ENCODE data around the gene LMX1B.

LMX1B gene

DNA sequence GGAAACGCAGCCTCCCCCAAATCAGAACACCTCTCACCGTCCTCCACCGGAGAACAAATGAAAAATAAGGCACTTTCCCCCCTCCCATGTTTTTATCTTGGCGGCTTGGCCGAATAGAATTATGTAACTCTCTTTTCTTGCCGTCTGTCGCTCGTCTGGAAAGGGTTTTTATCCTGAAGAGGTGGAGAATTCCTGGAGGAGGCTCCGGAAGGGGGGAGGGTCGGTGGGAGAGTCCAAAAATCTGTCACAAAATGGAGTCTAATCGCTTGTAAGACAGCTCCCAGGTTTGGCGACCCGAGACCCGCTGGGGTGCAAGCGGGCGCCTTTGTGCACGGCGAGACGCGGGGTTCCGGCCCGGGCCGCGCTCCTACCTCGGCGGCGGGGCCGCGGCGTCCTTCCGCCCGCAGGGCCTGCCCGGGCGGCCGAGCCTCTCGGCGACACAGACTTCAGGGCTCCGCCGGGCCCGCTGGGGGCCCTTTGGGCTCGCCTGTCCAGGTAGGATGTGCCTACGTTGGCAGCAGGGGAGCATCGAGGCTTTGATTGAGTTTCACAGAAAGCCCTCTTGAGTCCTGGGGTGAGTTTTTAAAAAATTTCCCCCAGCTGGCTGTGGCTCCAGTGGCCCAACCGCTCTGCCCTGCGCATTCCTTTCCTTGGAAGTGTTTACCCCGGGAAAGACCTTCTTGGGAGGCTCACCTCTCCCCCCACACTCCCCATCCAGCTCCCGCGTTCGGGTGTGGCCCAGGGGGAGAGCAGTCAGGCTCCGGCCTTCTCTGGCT lies 5.0 kb downstream of the LMX1B start:
- no peak for DNase-seq

DNA sequence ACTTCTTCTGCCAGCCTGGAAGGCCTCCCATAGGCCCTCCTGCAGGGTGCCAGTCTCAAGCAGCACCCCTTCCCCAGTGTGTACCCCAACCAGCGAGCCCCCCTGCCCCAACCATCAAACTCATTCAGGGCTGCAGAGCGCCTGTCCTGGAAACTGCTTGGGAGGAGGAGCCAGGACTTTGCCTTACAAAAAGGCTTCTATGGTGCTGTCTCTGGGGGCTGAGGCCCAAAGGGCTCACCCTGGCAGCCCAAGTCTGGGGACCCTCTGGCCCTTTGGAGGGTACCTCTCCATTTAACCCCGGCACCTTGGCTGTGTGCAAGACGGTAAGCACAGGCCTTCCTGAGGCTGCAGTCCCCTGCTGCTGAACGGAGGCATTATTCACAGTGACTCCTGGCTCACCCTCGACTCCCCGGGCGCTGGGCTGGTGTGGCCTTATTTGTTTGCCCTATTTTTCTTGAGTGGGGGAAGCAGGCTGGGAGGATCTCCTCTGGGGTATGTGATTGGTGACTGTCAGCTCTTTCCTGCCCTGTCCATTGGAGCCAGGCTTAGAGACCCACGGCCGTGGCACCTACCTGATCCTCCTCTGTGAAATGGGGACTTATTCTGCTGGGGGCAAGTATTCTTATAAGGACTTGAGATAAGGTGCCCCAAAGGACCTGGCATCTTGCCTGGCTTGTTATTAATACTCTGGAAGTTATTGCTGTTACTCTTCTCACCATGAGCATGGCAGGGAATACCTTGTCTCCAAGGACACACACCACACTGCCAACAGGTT lies 5.8 kb downstream of the LMX1B start:
- no peak for DNase-seq

DNA sequence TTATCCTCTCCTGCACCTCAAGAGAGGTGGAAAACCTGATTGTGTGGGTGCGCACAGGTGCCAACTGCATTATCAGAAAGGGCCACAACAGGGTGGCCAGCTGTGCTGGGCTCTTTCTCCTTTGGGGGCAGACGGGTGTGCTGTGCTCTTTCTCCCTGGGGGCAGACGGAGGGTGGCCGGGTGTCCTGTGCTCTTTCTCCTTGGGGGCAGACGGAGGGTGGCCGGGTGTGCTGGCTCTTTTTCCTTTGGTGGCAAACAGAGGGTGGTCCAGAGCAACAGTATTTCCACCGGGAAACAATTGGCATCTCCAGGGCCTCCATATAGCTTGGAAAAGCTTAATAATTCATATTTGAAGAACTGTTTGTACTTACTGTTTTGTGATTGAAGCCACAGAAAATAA lies 6.8 kb downstream of the LMX1B start:
- no peak for DNase-seq

DNA sequence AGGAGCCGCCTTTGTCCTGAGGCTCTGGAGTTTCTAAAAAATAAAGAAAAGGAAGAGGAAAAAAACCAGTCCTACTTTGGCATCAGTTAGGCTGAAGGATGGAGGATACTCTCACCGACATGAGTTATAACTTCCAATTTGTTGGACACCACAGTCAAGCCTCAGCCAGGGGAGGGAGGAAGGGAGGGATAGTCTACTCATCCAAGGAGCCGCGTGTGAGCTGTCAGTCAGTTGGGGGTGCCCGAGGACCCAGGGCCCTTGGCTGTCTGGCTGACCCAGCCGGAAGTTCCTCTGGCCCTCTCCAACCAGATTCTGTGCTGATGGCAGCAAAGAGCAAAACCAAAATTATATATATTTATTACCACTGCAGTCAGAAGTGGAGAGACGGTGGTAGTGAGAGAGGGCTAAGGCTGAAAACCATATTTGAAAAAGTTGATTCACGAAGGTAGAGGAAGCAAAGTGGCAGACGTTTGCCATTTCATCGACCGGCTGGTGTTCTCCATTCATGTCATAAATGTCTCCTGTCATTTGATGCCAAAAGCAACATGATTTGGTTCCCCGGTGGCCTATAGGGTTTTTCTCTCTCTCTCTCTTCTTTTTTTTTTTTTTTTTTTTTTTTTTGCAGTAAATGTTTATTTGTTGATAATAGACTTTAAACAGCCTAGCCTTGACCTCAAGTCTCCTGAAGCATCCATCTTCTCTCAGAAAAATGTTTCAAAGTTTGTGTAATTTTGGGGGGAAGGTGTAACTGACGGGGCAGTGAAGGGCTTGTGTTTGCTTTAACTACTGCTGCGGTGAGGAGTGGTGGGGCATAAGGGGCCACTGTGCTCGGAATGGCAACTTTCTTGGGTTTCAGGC lies 7.6 kb downstream of the LMX1B start:
- DNase-seq: no peak

DNA sequence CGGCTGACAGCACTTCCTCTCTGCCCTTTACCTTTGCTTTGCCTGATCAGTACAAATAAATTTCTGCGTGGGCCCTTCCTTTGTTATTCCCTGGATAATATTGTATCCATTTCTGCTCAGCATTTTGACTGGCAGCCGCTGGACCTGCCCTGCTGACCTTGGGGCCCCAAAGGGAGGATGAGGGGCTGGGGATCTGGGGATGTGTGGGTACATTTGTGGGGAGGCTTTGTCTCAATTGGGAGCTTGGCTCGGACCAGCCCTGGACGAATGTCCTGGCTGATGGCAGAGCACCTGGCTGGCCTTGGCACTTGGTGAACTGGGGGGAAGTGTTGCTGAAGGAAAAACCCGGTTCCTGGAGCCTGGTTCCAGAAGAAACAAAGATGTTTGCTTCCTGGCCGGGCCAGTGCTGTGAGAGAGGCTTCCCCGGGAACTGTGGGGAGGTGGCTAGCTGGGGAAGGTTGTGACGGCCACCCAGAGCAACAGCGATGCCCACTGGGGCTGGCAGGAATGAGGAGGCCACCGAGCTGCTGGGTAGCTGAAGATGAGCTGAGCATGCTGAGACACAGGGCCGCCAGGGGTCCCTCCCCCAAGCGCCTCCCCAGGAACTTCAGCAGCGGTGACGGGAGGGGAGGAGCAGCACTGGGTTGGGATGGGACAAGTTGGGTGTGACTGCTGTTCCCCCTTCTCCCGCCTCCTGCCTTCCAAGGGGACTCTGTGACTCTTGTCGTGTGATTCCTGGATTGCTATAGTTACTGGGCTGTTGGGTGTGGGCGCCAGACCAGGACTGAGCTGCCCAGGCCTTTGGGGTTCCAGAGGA lies 8.4 kb downstream of the LMX1B start:
- DNase-seq: no peak

DNA sequence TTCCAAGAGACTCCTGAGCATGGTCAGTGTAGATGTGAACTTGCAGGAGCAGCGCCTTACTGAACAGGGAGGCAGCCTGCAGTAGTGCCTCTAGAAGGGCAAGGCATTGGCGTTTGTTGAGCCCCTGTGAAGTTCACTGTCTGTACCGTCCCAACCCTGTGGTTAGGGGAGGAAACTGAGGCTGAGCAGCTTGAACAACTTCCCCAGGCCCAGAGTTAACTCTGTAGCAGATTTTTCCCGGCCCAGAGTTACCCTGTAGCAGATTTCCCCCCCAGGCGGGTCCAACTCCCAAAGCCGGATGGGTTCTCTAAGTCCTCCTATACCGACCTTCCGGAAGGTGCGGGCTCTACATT lies 9.6 kb downstream of the LMX1B start:
- DNase-seq: no peak

DNA sequence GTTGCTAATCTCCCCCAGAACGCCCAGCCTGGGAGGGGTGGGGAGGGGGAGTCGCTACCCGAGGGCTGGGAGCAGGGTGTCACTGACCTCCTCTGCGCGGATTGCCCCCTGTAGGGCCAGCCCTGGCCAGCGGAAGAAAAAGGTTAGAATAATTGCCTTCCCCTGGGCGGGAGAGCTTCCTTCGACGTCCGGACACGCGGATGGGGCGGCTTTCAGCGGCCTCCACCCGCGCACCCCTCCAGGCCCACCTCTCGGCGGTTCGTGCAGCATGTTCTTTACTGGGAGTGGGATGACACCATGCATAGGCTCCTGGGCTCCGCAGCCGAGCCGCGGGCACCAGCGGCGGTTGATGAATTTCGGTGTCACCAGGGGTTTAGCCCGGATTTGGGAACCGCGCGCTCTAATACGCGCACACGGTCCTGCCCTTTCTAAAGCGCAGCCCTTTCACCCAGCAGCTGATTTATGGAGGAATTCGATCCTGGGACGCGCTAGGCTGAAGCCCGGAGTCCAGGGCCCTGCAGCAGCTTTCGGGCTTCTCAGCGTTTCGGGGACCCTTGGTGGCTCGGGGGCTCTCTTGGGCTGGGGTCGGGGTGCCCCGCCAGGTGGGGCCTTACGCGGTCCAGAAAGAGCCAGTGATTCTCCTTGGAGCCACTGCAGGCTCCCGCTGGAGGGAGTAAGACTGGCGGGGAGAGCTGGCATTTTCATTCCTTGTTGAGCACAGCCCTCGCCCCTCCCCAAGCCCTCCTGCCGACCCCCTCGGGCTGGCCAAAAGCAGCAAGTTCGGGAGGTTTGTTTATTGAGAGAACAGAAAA lies 10.1 kb downstream of the LMX1B start:
- no peak for DNase-seq

DNA sequence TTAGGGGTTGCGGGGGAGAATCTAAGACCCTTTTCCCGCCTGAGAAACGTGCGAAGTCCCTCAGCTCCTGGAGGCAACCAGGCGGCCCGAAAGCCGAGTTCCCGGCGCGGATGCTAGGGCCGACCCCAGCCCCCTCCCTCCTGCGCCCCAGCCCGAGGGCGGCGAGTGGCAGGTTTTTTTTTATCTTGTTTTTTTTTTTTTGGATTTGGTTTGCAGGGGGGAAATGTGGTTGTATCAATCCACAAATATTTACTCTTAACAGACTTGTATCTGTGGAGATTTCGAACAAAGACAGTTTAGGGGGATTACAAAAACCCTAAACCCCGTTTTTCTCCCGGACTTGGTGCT lies 10.7 kb downstream of the LMX1B start:
- DNase-seq: no peak

DNA sequence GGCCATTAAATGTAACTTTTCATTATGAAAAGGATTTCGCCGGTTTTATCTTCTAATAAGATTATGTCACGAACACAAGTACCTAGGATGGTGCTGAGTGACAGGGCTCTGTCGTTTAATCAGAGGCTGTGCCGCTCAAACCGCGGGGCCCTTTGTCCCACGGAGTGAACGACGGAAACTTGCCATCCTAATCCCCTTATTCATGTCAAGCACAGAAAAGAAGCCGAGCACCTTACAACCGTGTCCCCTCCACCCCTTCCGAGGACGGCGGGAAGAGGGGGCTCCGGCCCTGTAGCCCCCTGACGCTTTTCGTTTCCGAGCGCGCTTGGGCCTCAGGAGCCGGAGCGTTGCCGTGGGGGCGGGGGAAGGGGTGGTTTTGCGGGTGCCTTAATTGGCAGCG lies 11.2 kb downstream of the LMX1B start:
- DNase-seq: no peak

DNA sequence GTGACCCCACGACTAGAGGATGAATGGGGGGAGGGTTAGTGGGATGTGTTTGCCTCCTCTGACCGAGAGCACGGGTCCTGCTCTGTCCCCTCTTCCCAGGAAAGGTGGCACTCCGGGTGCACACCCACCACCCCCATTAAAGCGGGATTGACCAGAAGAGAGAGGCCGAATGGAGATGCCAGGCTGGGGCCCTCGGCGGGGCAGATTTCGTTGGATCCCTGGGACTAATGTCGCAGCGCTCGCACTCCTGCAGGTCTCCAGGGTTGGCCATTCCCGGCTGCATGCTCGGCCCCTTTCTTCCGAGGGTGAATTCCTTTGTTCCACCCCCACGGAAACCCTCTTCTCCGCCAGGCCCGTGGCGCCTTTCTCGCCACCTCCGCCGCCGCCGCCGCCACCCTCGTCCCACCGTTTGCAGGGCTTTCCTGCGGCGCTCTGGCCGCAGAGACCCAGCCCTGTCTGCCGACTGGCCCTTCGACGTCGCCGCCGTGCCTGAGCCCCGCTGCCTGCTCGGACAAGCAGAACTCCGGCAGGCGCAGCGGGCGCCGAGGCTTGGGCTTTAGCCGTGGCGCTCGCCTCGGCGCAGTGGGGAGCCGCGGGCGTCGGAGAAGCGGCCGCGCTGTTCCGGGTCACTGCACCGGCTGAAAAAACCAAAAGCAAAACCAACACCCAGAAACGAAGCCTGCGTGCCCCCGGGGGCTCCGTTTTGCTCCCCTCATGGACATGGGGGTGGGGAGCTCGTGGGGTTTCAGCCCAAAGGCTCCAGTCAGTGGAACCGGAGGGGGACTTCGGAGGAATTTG lies 11.8 kb downstream of the LMX1B start:
- peak; percentile 20 for DNase-seq

DNA sequence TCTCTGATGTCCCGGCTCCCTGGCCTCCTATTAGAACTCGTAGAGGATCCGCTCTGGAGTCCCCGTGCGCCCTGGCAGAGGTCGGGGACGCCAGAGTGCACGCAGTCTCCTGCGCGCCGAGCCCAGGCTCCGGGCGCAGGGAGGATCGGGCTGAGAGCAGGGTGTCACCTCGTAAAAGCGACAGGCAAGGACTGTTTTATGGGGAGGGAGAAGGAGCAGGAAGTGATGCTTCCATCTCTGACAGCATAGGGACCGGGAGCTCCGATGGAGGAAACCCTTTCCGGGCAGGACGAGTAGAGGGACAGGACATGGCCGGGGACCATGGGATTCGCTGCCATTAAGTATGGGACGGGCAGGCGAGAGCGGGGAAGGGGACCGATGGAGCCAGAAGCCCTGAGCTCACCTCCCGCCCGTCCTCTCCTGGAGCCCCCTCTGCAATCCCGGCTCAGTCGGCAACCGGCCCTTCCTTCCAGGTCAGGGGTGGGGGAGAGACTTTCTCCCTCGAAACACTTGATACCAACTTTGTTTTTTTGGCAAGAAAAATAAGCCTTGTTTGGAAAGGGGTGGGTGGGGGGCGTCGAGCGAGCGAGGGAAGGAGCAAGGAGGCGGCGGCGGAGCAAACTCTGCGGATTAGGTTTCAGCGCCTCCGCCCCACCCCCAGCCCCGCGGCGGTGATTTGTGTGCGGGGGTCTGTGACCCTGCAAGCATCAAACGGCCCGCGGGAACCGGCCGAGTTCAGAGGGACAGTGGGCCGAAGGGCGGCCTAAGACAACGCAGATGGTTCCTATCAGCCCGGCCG lies 12.6 kb downstream of the LMX1B start:
- DNase-seq: no peak

DNA sequence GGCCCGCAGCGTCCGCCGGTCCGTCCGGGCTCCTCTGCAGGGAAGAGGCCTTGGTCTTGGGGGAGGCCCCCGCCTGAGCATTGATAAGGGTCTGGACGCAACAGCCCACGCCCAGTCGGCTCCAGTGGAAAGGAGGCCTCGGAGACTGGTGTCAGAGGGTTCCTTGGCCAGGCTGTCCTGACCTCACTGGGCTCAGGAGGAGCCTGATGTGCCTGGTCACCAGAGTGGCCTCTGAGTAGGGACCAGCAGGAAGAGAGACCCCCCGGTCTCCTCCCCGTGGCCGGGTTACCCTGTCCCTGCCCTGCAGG lies 13.2 kb downstream of the LMX1B start:
- no peak for DNase-seq

DNA sequence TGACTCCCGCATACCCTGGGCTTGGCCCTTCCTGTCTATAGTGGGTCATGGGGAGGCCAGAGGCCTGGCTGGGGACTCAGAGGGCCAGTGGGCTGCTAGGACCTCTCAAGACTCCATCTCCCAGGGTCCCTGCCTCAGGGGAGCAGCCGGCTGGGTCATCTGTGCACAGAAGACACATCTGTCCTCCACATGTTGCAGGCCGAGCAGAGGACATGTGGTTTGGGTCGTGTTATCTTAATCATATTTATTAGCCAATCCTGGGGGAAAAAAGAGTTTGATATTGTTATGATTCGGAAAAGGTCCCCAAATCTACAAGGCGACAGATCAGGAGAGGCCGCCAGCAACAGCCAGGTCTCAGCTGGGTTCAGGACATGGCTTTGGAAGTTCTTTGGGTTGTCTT lies 14.4 kb downstream of the LMX1B start:
- DNase-seq: no peak

DNA sequence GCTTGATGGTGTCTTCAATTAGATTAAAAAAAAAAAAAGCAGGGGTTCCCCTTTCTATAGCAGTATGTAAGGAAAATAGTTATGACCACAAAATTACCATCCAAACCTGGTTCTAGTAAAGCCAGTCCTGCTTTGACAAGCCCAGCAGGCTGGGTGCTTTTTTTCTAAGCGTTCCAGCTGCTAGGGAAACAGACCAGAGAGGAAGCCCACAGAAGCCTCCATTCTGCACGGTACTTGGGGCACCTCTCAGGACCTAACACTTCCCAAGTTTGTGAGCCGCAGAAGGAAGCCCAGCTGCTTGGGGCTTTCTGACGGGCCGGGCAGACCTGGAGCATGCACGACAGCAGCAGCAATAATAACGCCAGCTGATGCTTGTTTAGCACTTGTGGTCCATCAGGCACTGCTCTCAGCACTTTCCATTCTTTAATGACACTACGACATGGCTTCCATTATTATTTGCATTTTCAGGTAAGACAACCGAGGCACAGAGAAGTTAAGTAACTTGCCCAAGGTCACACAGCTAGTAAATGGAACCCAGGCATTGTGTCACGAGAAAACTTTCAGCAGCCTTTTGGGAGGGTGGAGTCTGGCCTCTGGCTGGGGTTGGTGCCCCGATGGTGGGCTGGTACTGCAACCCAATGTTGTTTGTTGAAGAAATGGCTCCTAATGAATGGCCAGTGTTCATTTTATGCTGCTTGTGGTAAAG lies 15.4 kb downstream of the LMX1B start:
- DNase-seq: no peak

DNA sequence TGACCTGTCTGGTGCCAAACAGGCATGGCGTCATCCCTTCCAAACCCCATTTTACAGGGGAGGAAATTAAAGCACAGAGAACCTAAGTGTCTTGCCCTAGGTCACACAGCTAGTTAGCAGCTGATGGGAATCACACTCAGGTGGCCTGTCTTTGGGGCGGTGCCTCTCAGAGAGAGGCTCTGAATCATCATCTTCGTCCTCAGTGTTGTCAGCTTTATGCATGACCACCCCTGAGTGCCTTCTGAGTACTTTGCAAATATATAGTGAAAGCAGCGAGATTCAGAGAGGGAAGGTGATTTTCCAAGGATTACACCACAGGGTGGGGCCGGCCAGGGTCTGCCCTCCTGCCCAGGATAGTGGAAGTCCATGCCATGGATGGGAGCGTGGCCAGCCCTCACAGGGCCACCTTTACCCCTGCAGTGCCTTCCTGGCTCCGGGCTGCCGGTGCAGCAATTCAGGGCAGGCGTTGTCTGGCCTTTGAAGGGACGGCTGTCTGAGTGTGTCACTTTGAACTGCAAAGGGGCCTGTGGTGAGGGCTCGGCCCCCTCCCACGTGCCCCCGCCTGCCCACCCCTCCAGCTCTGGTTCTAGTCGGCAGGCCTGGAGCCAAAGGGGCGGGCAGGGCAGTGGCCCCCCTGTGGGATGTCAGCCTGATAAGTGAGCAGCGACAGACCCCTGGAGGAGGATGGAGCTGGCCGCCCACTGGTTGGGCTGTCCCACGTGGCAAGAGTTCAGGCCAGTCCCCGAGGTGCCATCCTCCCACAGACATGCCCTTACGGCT lies 16.9 kb downstream of the LMX1B start:
- DNase-seq: no peak

DNA sequence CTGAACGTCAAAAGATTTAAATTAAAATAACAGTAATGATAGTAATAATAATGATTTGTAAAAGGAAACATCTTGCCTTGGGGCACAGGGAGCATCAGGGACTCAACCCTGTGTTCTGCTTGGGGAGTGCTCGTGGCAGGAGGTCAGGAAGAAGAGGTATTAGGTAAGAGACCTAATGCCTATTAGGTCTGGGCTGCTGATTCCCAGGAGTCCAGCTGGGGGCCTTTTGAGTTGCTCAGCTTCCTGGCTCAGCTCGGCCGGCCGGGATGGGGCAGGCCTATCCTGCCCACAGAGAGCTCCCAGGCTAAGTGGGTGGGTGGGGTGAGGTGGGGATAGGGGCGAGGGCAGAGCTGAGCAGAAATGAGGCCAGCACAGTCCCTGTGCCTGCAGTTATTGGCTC lies 17.5 kb downstream of the LMX1B start:
- no peak for DNase-seq

DNA sequence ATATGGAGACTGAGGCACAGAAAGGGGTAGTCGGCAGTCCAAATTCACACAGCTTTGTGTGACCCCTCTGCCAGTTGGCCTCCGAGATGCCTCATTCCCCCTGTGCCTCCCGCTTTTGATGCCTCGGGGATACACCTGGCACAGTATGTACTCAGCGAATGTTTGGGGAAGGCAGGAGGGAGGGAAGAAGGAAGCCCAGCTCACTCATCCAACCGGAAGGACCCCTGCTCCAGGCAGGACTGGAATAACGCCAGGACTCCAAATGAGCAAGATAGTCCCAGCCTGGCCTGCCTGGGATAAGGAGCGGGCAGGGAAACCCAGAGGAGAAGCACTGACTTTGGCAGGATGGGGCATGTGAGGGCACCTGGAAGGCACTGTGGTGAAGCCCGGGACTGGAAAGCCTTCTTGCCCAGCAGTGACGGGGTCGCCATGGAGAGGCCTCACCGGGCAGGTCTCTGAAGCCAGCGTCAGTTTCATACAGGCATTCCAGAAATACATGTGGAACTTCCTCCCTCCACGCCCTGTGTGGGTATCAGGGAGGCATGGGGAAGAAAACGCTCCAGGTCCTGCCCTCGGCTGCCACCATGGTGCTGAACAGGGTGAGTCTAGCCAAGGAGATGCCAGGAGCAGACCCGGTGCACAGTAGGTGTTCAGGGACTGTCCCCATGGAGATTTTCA lies 20.3 kb downstream of the LMX1B start:
- DNase-seq: no peak

DNA sequence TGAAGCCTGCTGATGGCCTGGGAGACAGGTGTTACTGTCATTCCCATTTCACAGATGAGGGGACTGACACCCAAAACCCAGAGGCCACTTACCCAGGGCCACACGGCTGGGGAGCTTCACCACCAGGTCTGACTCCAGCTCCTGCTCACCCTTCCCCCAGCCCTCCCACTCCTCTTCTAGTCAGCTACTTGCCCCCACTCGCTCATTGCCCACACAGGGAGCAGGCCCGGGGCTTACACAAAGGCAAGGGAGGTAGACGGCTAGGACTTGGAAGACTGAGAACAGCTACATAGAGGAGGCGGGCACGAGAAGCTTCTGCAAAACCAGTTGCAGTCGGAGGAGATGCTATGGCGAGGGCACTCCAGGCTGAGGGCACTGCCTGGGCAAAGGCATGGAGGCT lies 21.3 kb downstream of the LMX1B start:
- DNase-seq: no peak

Data from NCI-H748 treated with DMSO at 0.1 percent for 48 hours (cell line).